ENCODE results near the gene NFATC1.

The NFATC1 gene

DNA sequence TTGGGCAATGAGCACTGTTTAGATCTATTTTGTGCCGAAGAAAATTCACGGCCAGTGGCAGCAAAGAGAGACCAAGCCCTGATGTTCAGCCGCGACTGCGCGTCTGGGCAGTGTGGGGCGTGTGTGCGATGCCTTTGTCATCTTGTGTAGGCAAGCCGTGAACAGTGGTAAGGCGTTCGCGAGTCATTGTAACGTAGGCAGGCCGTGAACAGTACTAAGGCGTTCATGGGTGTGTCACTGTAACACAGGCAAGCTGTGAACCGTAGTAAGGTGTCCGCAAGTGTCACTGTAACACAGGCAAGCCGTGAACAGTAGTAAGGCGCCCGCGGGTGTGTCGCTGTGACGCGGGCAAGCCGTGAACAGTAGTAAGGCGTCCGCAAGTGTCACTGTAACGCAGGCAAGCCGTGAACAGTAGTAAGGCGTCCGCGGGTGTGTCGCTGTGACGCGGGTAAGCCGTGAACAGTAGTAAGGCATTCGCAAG lies 99.9 kb downstream of the NFATC1 start:
- POLR2A ChIA-PET = no interaction called here
- CTCF ChIA-PET = interaction anchor here (1.1 to 1.4 kb wide), 2 partner anchors 11 to 33 kb away, joined by 3 read pairs; no protein-coding TSS in a partner anchor
- no peak overlapping the region for H3K4me3 ChIP-seq (ENCODE audit: low read depth, low read length)
- TF ChIP-seq, protein P1, sequence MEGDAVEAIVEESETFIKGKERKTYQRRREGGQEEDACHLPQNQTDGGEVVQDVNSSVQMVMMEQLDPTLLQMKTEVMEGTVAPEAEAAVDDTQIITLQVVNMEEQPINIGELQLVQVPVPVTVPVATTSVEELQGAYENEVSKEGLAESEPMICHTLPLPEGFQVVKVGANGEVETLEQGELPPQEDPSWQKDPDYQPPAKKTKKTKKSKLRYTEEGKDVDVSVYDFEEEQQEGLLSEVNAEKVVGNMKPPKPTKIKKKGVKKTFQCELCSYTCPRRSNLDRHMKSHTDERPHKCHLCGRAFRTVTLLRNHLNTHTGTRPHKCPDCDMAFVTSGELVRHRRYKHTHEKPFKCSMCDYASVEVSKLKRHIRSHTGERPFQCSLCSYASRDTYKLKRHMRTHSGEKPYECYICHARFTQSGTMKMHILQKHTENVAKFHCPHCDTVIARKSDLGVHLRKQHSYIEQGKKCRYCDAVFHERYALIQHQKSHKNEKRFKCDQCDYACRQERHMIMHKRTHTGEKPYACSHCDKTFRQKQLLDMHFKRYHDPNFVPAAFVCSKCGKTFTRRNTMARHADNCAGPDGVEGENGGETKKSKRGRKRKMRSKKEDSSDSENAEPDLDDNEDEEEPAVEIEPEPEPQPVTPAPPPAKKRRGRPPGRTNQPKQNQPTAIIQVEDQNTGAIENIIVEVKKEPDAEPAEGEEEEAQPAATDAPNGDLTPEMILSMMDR (IDR thresholded peaks at IDR 0.05; ENCODE audit: insufficient read depth, low read length, missing control alignments) = no peak
- DNase-seq (ENCODE audit: low read depth, low spot score) = no peak

- no peak overlapping the region for H3K4me3 ChIP-seq (ENCODE audit: low read depth, low read length)
- POLR2A ChIA-PET = no interaction called here
- TF ChIP-seq, protein P1 (IDR thresholded peaks at IDR 0.05; ENCODE audit: insufficient read depth, low read length, missing control alignments) = no peak
- DNase-seq (ENCODE audit: low read depth, low spot score) = no peak
- CTCF ChIA-PET = interaction anchor here (1.4 kb wide), 1 partner anchor 12 kb away, joined by 3 read pairs; no protein-coding TSS in a partner anchor
Observed at GRCh38 chr18:79496237-79496977, 100.7 kb downstream of the NFATC1 start.

DNA sequence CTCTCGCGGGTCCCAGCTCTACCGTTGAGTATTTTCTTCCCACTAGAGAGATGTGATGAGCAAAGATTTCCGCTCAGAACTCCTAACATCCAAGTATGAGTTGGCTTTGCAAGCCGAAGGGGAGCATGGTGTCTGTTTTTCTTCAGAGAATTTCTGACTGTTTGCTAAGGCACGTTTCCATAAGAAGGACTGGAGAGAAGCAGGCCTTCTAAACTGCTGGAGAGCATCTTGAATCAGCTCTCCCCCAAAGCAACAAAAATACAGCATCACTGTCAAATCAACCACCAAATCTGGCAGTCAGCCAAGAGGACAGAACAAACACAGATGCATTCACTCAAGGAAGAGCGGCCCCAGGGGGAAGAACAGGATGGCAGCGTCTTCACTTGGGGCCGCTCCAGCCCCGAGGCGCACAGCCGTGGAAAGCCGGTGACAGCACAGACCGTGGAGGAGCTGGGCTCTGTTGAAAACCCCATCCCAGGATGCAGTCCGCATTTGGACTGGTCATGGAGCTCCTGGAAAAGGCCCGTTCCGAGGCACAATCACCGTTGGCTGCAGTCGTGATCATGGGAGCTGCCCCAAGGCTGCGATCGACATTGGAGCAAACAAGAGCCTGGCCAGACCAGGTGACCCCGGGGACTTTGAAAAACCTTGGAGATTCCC lies 101.4 kb downstream of the NFATC1 start:
- TF ChIP-seq, protein P1 (IDR thresholded peaks at IDR 0.05; ENCODE audit: insufficient read depth, low read length, missing control alignments) = no peak
- CTCF ChIA-PET = interaction anchor here (1.4 kb wide), 1 partner anchor 12 kb away, joined by 3 read pairs; no protein-coding TSS in a partner anchor
- no peak for DNase-seq (ENCODE audit: low read depth, low spot score)
- POLR2A ChIA-PET = no interaction called here
- H3K4me3 ChIP-seq (ENCODE audit: low read depth, low read length) = no peak overlapping the region

GRCh38 chr18:79497638-79498081 lies 101.9 kb downstream of the NFATC1 start:
- TF ChIP-seq, protein P1 (IDR thresholded peaks at IDR 0.05; ENCODE audit: insufficient read depth, low read length, missing control alignments) = no peak
- ChIA-PET CTCF (no interaction called here), POLR2A (no interaction called here)
- no peak for DNase-seq (ENCODE audit: low read depth, low spot score)
- no peak overlapping the region for H3K4me3 ChIP-seq (ENCODE audit: low read depth, low read length)

- no peak for DNase-seq (ENCODE audit: low read depth, low spot score)
- ChIA-PET CTCF (no interaction called here), POLR2A (interaction anchor here (0.6 kb wide), 1 partner anchor 26 kb away, joined by 3 read pairs; no protein-coding TSS in a partner anchor)
- TF ChIP-seq, protein P1 (IDR thresholded peaks at IDR 0.05; ENCODE audit: insufficient read depth, low read length, missing control alignments) = no peak
- H3K4me3 ChIP-seq (ENCODE audit: low read depth, low read length) = no peak overlapping the region
Observed at GRCh38 chr18:79498662-79499061, 102.9 kb downstream of the NFATC1 start.

- CTCF ChIA-PET = no interaction called here
- TF ChIP-seq, protein P1 (IDR thresholded peaks at IDR 0.05; ENCODE audit: insufficient read depth, low read length, missing control alignments) = no peak
- no peak overlapping the region for H3K4me3 ChIP-seq (ENCODE audit: low read depth, low read length)
- no peak for DNase-seq (ENCODE audit: low read depth, low spot score)
- POLR2A ChIA-PET = no interaction called here
Observed at GRCh38 chr18:79501006-79501405, 105.3 kb downstream of the NFATC1 start.

Measured in AG04449 (cell line).